Testis (tissue), 2 donors: Measurements from ENCODE around the gene FFAR4.

ENCODE experiments used
- CTCF ChIP-seq, 3 experiments: fragments of 450-650 bp in 2 of 3; fragments of 200-600 bp in 1 of 3; sonication (generic) in 1 of 3; IDR thresholded peaks; one replicate each; pipeline ENCODE4 v1.5.1; 2016 to 2019; ENCODE audit warnings: antibody characterized with exemption in 3 of 3, mild to moderate bottlenecking in 2 of 3, moderate library complexity in 1 of 3
- POLR2A ChIP-seq: fragments of 450-650 bp; IDR thresholded peaks from one replicate; pipeline ENCODE4 v1.6.1; 2017; ENCODE audit warnings: antibody characterized with exemption, mild to moderate bottlenecking, moderate library complexity

- no peak for TF ChIP-seq CTCF (IDR thresholded peaks at IDR 0.05)
- TF ChIP-seq POLR2A, result no peak
Measured at GRCh38 chr10:93629647-93630305, 63.3 kb downstream of the FFAR4 start.
